ENCODE results near the gene USF3. TPM values are rescaled to one million over a fixed set of nuclear protein-coding genes. Genes with fewer than 3 reads are reported as not detected.
A peak's percentile ranks its signal among the peaks of the same experiment; 100 is the strongest.

The USF3 gene
- polyA plus RNA-seq, 3 donors = 1.6 to 4.5 (median 3.3) TPM

DNA sequence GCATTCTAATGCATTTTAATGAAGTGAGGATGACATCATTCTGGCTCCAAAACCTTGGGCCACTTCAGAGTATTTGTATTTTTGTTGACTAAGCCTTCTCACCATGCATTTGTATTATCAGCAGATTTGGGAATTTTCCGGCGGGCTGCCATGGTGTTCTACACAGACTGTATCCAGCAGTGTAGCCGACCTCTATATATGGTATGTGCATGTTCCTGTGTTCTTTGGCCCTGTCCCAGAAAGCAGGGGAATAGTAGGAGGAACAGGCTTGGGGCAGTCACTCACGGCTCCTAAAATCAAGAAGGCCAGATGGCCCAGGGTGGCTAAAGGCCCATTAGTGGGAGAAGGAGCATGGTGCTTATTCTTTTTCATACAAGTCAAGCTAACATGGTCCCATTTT lies 80.5 kb downstream of the USF3 start:
- Histone ChIP-seq H3K9me3 (replicated peaks in 1 of 2; ENCODE audit: control insufficient read depth in 1 of 2, insufficient read depth in 1 of 2, low read length in 2 of 2) (no peaks in the 10 kb centered on the region), H3K9ac (ENCODE audit: insufficient read depth, low read length, poor library complexity, severe bottlenecking) (no peak overlapping the region), H4K20me1 (ENCODE audit: insufficient read depth, low read length) (no peaks in the 10 kb centered on the region), H3K27ac (ENCODE audit: low read depth in 1 of 2, low read length in 2 of 2) (no peak overlapping the region), H2AFZ (ENCODE audit: insufficient read depth, low read depth, low read length, poor library complexity, severe bottlenecking) (no peak overlapping the region), H3K4me1 (ENCODE audit: control insufficient read depth in 1 of 2, insufficient read depth in 2 of 2, low read length in 2 of 2) (peaks cover 24 to 35% of the 10 kb centered on the region in 2 donors), H3K36me3 (replicated peaks in 1 of 2; ENCODE audit: control insufficient read depth in 1 of 2, insufficient read depth in 2 of 2, low read length in 2 of 2) (no peaks in the 10 kb centered on the region), H3K27me3 (ENCODE audit: control insufficient read depth in 2 of 2, insufficient read depth in 2 of 2, low read length in 2 of 2) (no peaks in the 10 kb centered on the region), H3K4me3 (replicated peaks in 1 of 3; ENCODE audit: low read depth in 2 of 3, low read length in 3 of 3) (no peak overlapping the region), H3K4me2 (replicated peaks; ENCODE audit: extremely low read depth, low read length, poor library complexity, severe bottlenecking) (no peak overlapping the region), H3K79me2 (ENCODE audit: insufficient read depth, low read length) (no peaks in the 10 kb centered on the region)
- no peaks in the 10 kb centered on the region for H3K9me3 Mint-ChIP-seq
- H3K36me3 Mint-ChIP-seq = no peaks in the 10 kb centered on the region
- intact Hi-C loops (cut with micrococcal nuclease) = no loop called here
- no peak for TF ChIP-seq CTCF (IDR thresholded peaks at IDR 0.05)
- 89% methylated on average over 3 of the region's 4 CpGs for WGBS (ENCODE audit: insufficient coverage)
- peaks cover 0 to 2% (median 0%) of the 10 kb centered on the region in 3 donors for H3K27me3 Mint-ChIP-seq (ENCODE audit: low read depth in 3 of 3)
- DNase-seq = no peak
- H3K27ac Mint-ChIP-seq = peak overlapping the region in 2 of 7 donors; percentile 20 to 31
- peaks cover 35% of the 10 kb centered on the region for H3K4me1 Mint-ChIP-seq
- no peak overlapping the region for H3K4me3 Mint-ChIP-seq

DNA sequence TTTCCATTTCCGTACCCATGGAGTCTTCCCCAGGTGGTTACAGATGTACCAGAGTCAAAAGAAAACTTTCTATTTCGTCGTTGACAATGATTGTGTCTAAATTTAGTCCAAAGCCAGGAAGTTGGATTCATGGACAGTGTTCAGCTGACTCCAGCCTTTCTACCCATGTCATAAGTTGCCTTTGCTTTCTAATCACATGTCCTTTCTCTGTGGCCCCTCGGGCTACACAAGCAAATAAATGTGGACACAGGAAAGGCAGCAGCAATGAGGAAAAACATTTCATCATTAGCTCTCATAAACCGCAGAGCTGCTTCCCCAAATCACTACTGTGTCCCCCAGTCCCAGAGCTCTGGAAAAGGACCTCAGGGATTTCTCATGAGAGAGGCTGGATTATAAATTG lies 82.0 kb downstream of the USF3 start:
- intact Hi-C loops (cut with micrococcal nuclease) = no loop called here
- Histone ChIP-seq H3K36me3 (replicated peaks in 1 of 2; ENCODE audit: control insufficient read depth in 1 of 2, insufficient read depth in 2 of 2, low read length in 2 of 2) (no peaks in the 10 kb centered on the region), H3K4me1 (ENCODE audit: control insufficient read depth in 1 of 2, insufficient read depth in 2 of 2, low read length in 2 of 2) (peaks cover 14 to 21% of the 10 kb centered on the region in 2 donors), H3K9ac (ENCODE audit: insufficient read depth, low read length, poor library complexity, severe bottlenecking) (no peak overlapping the region), H2AFZ (ENCODE audit: insufficient read depth, low read depth, low read length, poor library complexity, severe bottlenecking) (peak overlapping the region; percentile 46), H3K4me3 (replicated peaks in 1 of 3; ENCODE audit: low read depth in 2 of 3, low read length in 3 of 3) (peak overlapping the region in 1 of 3 experiments; percentile 31), H3K4me2 (replicated peaks; ENCODE audit: extremely low read depth, low read length, poor library complexity, severe bottlenecking) (peak overlapping the region; percentile 29), H3K27ac (ENCODE audit: low read depth in 1 of 2, low read length in 2 of 2) (peak overlapping the region in 1 of 2 donors; percentile 39), H3K9me3 (replicated peaks in 1 of 2; ENCODE audit: control insufficient read depth in 1 of 2, insufficient read depth in 1 of 2, low read length in 2 of 2) (no peaks in the 10 kb centered on the region), H4K20me1 (ENCODE audit: insufficient read depth, low read length) (no peaks in the 10 kb centered on the region), H3K27me3 (ENCODE audit: control insufficient read depth in 2 of 2, insufficient read depth in 2 of 2, low read length in 2 of 2) (no peaks in the 10 kb centered on the region), H3K79me2 (ENCODE audit: insufficient read depth, low read length) (no peaks in the 10 kb centered on the region)
- TF ChIP-seq CTCF (IDR thresholded peaks at IDR 0.05) = no peak
- WGBS (ENCODE audit: insufficient coverage) = 0% methylated on average over 2 of the region's 5 CpGs
- Mint-ChIP-seq H3K4me1 (peaks cover 19% of the 10 kb centered on the region), H3K9me3 (no peaks in the 10 kb centered on the region), H3K27me3 (ENCODE audit: low read depth in 3 of 3) (peaks cover 0 to 2% (median 0%) of the 10 kb centered on the region in 3 donors), H3K27ac (peak overlapping the region in 6 of 7 donors; percentile 27 to 68 (median 49)), H3K36me3 (no peaks in the 10 kb centered on the region), H3K4me3 (no peak overlapping the region)
- DNase-seq = peak; percentile 19 to 43 (median 27)
